ENCODE results near the gene RTF2. TPM values are rescaled to one million over a fixed set of nuclear protein-coding genes. Genes with fewer than 3 reads are reported as not detected.

RTF2 gene
- total and polyA plus RNA-seq, 2 experiments from 2014 or later, result 28.2 to 53.7 TPM

DNA sequence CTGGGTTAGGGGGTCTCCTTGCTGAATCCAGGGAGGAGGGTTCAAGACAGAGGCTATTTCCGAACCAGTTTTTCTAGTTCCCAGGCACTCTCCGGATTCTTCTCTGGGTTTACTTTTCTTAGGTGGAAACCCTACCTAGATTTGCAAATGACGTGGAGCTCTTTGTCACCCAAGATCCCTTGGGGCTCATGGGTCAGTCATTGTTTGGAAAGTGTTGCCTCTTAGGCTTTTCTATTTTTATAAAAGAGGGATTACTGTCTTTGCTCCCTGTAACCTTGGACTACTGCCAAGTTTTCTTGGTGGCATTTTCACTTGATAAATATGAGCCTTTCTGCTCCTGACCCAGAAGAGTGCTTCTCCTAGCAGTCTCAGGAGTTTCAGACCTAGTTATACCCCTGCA is 98.2 kb downstream of the RTF2 start:
- peak overlapping the region; percentile 47; the same call in 1 of the 2 replicates for H2AFZ ChIP-seq
- H3K36me3 ChIP-seq (ENCODE audit: insufficient read depth), result no peaks in the 10 kb centered on the region
- no peaks in the 10 kb centered on the region for H3K79me2 ChIP-seq (replicated peaks; ENCODE audit: insufficient read depth)
- ATAC-seq, result no peak
- H3K27me3 Mint-ChIP-seq (ENCODE audit: insufficient read depth, low read depth, poor library complexity), result peaks cover 3% of the 10 kb centered on the region
- peaks cover 13% of the 10 kb centered on the region; the same call in 2 of the 3 replicates for H3K9me3 Mint-ChIP-seq
- TF ChIP-seq ZNF331 (CRISPR knock-in tag; IDR thresholded peaks at IDR 0.05; ENCODE audit: low read depth) (no peak), POLR2AphosphoS5 (IDR thresholded peaks at IDR 0.05; ENCODE audit: low read depth) (no peak), EZH2 (IDR thresholded peaks at IDR 0.05; ENCODE audit: low read depth, unreplicated experiment) (no peak), EZH2phosphoT487 (IDR thresholded peaks at IDR 0.05; ENCODE audit: unreplicated experiment) (no peak), STAT1 (IDR thresholded peaks at IDR 0.05; ENCODE audit: unreplicated experiment) (no peak), JUNB (IDR thresholded peaks at IDR 0.05; ENCODE audit: unreplicated experiment) (no peak)
- TF ChIP-seq, protein P1, sequence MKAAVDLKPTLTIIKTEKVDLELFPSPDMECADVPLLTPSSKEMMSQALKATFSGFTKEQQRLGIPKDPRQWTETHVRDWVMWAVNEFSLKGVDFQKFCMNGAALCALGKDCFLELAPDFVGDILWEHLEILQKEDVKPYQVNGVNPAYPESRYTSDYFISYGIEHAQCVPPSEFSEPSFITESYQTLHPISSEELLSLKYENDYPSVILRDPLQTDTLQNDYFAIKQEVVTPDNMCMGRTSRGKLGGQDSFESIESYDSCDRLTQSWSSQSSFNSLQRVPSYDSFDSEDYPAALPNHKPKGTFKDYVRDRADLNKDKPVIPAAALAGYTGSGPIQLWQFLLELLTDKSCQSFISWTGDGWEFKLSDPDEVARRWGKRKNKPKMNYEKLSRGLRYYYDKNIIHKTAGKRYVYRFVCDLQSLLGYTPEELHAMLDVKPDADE (IDR thresholded peaks at IDR 0.05), result no peak
- TF ChIP-seq, protein P2, sequence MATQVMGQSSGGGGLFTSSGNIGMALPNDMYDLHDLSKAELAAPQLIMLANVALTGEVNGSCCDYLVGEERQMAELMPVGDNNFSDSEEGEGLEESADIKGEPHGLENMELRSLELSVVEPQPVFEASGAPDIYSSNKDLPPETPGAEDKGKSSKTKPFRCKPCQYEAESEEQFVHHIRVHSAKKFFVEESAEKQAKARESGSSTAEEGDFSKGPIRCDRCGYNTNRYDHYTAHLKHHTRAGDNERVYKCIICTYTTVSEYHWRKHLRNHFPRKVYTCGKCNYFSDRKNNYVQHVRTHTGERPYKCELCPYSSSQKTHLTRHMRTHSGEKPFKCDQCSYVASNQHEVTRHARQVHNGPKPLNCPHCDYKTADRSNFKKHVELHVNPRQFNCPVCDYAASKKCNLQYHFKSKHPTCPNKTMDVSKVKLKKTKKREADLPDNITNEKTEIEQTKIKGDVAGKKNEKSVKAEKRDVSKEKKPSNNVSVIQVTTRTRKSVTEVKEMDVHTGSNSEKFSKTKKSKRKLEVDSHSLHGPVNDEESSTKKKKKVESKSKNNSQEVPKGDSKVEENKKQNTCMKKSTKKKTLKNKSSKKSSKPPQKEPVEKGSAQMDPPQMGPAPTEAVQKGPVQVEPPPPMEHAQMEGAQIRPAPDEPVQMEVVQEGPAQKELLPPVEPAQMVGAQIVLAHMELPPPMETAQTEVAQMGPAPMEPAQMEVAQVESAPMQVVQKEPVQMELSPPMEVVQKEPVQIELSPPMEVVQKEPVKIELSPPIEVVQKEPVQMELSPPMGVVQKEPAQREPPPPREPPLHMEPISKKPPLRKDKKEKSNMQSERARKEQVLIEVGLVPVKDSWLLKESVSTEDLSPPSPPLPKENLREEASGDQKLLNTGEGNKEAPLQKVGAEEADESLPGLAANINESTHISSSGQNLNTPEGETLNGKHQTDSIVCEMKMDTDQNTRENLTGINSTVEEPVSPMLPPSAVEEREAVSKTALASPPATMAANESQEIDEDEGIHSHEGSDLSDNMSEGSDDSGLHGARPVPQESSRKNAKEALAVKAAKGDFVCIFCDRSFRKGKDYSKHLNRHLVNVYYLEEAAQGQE (IDR thresholded peaks at IDR 0.05; ENCODE audit: unreplicated experiment), result no peak
- TF ChIP-seq, protein P3, sequence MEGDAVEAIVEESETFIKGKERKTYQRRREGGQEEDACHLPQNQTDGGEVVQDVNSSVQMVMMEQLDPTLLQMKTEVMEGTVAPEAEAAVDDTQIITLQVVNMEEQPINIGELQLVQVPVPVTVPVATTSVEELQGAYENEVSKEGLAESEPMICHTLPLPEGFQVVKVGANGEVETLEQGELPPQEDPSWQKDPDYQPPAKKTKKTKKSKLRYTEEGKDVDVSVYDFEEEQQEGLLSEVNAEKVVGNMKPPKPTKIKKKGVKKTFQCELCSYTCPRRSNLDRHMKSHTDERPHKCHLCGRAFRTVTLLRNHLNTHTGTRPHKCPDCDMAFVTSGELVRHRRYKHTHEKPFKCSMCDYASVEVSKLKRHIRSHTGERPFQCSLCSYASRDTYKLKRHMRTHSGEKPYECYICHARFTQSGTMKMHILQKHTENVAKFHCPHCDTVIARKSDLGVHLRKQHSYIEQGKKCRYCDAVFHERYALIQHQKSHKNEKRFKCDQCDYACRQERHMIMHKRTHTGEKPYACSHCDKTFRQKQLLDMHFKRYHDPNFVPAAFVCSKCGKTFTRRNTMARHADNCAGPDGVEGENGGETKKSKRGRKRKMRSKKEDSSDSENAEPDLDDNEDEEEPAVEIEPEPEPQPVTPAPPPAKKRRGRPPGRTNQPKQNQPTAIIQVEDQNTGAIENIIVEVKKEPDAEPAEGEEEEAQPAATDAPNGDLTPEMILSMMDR (conservative IDR thresholded peaks at IDR 0.05; ENCODE audit: low read depth in 2 of 2), result no peak
- no peak overlapping the region for H3K27ac Mint-ChIP-seq
- H3K4me1 ChIP-seq (ENCODE audit: insufficient read depth), result no peaks in the 10 kb centered on the region
- DNase-seq (ENCODE audit: low spot score), result no peak
- H3F3A ChIP-seq (replicated peaks; ENCODE audit: low read depth), result no peaks in the 10 kb centered on the region
- no peaks in the 10 kb centered on the region for H4K20me1 ChIP-seq (replicated peaks; ENCODE audit: insufficient read depth)
- H3K9me2 ChIP-seq (ENCODE audit: insufficient read depth), result no peaks in the 10 kb centered on the region
- no peak overlapping the region for H3K4me2 ChIP-seq
- no peak overlapping the region for H3K4me3 ChIP-seq
- H3K4me1 Mint-ChIP-seq, result peaks cover 2% of the 10 kb centered on the region; the same call in 1 of the 3 replicates
- H3K4me3 Mint-ChIP-seq, result no peak overlapping the region
- H3K27ac ChIP-seq (ENCODE audit: low read depth), result no peak overlapping the region
- H3K36me3 Mint-ChIP-seq (ENCODE audit: low read depth), result no peaks in the 10 kb centered on the region
- H3K27me3 ChIP-seq (ENCODE audit: insufficient read depth), result no peaks in the 10 kb centered on the region

Small RNA genes lying within 50 kb of the gene (small RNA-seq; reads per million reads assigned to genes)
- not detected for gene RPL39P (ENCODE audit: low replicate concordance)

Other genes with a start within 250 kb of the RTF2 start
- gene MC3R, start 219.9 kb upstream of the RTF2 start, total RNA-seq (2014; rRNA removed; shearing (Covaris generic)), result not detected in 2 replicates
- gene MC3R, start 219.9 kb upstream of the RTF2 start, polyA plus RNA-seq (2016; fragmentation: Nextera tagmentation; extraction: Ambion mirVana), result not detected in 2 replicates
- 15.7 and 16.2 TPM in 2 replicates for gene FAM210B, start 109.7 kb upstream of the RTF2 start, total RNA-seq (2014; rRNA removed; shearing (Covaris generic))
- 14.6 and 15.4 TPM in 2 replicates for gene FAM210B, start 109.7 kb upstream of the RTF2 start, polyA plus RNA-seq (2016; fragmentation: Nextera tagmentation; extraction: Ambion mirVana)
- gene AURKA, start 76.4 kb upstream of the RTF2 start, total RNA-seq (2014; rRNA removed; shearing (Covaris generic)), result 75.8 and 96.9 TPM in 2 replicates
- 79.3 and 82.0 TPM in 2 replicates for gene AURKA, start 76.4 kb upstream of the RTF2 start, polyA plus RNA-seq (2016; fragmentation: Nextera tagmentation; extraction: Ambion mirVana)
- 59.1 and 62.3 TPM in 2 replicates for gene CSTF1, start 76.0 kb upstream of the RTF2 start, total RNA-seq (2014; rRNA removed; shearing (Covaris generic))
- gene CSTF1, start 76.0 kb upstream of the RTF2 start, polyA plus RNA-seq (2016; fragmentation: Nextera tagmentation; extraction: Ambion mirVana), result 17.1 and 21.5 TPM in 2 replicates
- gene CASS4, start 56.4 kb upstream of the RTF2 start, total RNA-seq (2014; rRNA removed; shearing (Covaris generic)), result 0.12 TPM in 1 of 2 replicates, not detected in the other
- gene CASS4, start 56.4 kb upstream of the RTF2 start, polyA plus RNA-seq (2016; fragmentation: Nextera tagmentation; extraction: Ambion mirVana), result not detected in 2 replicates
- gene FAM209A, start 56.1 kb downstream of the RTF2 start, total RNA-seq (2014; rRNA removed; shearing (Covaris generic)), result not detected in 2 replicates
- gene FAM209A, start 56.1 kb downstream of the RTF2 start, polyA plus RNA-seq (2016; fragmentation: Nextera tagmentation; extraction: Ambion mirVana), result not detected in 2 replicates
- gene FAM209B, start 64.6 kb downstream of the RTF2 start, total RNA-seq (2014; rRNA removed; shearing (Covaris generic)), result not detected in 2 replicates
- gene FAM209B, start 64.6 kb downstream of the RTF2 start, polyA plus RNA-seq (2016; fragmentation: Nextera tagmentation; extraction: Ambion mirVana), result 0.68 and 1.1 TPM in 2 replicates
- gene TFAP2C, start 160.7 kb downstream of the RTF2 start, total RNA-seq (2014; rRNA removed; shearing (Covaris generic)), result 9.4 and 11.9 TPM in 2 replicates
- gene TFAP2C, start 160.7 kb downstream of the RTF2 start, polyA plus RNA-seq (2016; fragmentation: Nextera tagmentation; extraction: Ambion mirVana), result 11.7 and 14.3 TPM in 2 replicates